CD4-positive, alpha-beta T cell (primary cell): ENCODE results near the gene PLXNA2. TPM values are rescaled to one million over a fixed set of nuclear protein-coding genes. Genes with fewer than 3 reads are reported as not detected.

Source experiments
- ATAC-seq: fragments of 200-7000 bp; cut with Tn5 transposase; one replicate; pipeline ENCODE4 v1.10.0; 2022; ENCODE audit warnings: mild to moderate bottlenecking; ENCODE audit not compliant: poor library complexity
- CTCF ChIA-PET: fragments of 350-600 bp; sonication (Branson Sonifier 250); formaldehyde crosslinking; loops from one replicate; lab custom pipeline; 2021; ENCODE audit warnings: antibody characterized with exemption, inconsistent platforms; lab: Charles Lee
- POLR2A ChIA-PET: fragments of 350-600 bp; sonication (Branson Sonifier 250); formaldehyde crosslinking; loops from one replicate; lab custom pipeline; 2021; ENCODE audit warnings: antibody characterized with exemption, inconsistent platforms; lab: Charles Lee
- DNase-seq, 14 experiments: peaks; one replicate each; pipeline ENCODE4 v3.0.0-alpha.2; 2013 to 2020; ENCODE audit warnings: mixed read lengths in 2 of 14
- H3K27ac ChIP-seq, 2 donors: one replicate each; pipeline versions ENCODE4 v1.5.1 to v1.7.0; 2013; ENCODE audit warnings: low read length in 2 of 2, low read depth in 1 of 2, mild to moderate bottlenecking in 1 of 2
- H3K27me3 ChIP-seq, 2 experiments: 1 replicate in 1 of 2; 2 replicates in 1 of 2; pipeline versions ENCODE4 v1.6.1 to v1.7.0; 2013; ENCODE audit warnings: low read length in 2 of 2, control low read depth in 1 of 2, mild to moderate bottlenecking in 1 of 2, moderate library complexity in 1 of 2; ENCODE audit not compliant: insufficient read depth in 2 of 2, control insufficient read depth in 1 of 2
- H3K36me3 ChIP-seq: one replicate; pipeline ENCODE4 v1.6.1; 2013; ENCODE audit warnings: low read length, control low read depth; ENCODE audit not compliant: insufficient read depth
- H3K4me1 ChIP-seq: one replicate; pipeline ENCODE4 v1.6.1; 2013; ENCODE audit warnings: low read length, control low read depth; ENCODE audit not compliant: insufficient read depth
- H3K4me3 ChIP-seq: one replicate; pipeline ENCODE4 v1.5.1; 2013; ENCODE audit warnings: mild to moderate bottlenecking, low read length, moderate library complexity
- H3K9me3 ChIP-seq, 2 experiments: 1 replicate in 1 of 2; 2 replicates in 1 of 2; pipeline versions ENCODE4 v1.6.1 to v1.7.0; 2013; ENCODE audit warnings: low read length in 2 of 2, mild to moderate bottlenecking in 2 of 2, control low read depth in 1 of 2, moderate library complexity in 1 of 2; ENCODE audit not compliant: control insufficient read depth in 1 of 2, insufficient read depth in 1 of 2
- H3K27ac Mint-ChIP-seq: one replicate; pipeline ENCODE4 v1.8.0; 2020; ENCODE audit warnings: mixed read lengths
- H3K27me3 Mint-ChIP-seq: one replicate; pipeline ENCODE4 v1.8.0; 2021; ENCODE audit warnings: mixed read lengths
- H3K36me3 Mint-ChIP-seq: one replicate; pipeline ENCODE4 v1.8.0; 2021; ENCODE audit warnings: low read depth, mixed read lengths
- H3K4me1 Mint-ChIP-seq: one replicate; pipeline ENCODE4 v1.8.0; 2021; ENCODE audit warnings: low read depth, mixed read lengths
- H3K4me3 Mint-ChIP-seq: one replicate; pipeline ENCODE4 v1.8.0; 2020; ENCODE audit warnings: mild to moderate bottlenecking, mixed read lengths
- H3K9me3 Mint-ChIP-seq: one replicate; pipeline ENCODE4 v1.8.0; 2020; ENCODE audit warnings: mixed read lengths
- intact Hi-C, 2 experiments: fragments of 100-400 bp; cut with DNase I in 1 of 2; cut with micrococcal nuclease in 1 of 2; formaldehyde crosslinking; loops; one replicate each; pipeline versions ENCODE4 v1.15.1 to v1.9.0; 2023 to 2025; cut with DNase I, micrococcal nuclease
- total RNA-seq, 174 experiments: library from RNA in 2 of 174; stranded (reverse) in 2 of 174; gene quantifications; one replicate each; pipeline ENCODE4 v1.2.3 and lab custom pipeline; 2021 to 2026
- TF ChIP-seq, protein P1 (sequence below): fragments of 200-600 bp; IDR thresholded peaks from one replicate; pipeline ENCODE4 v1.8.0; 2022; ENCODE audit warnings: antibody characterized with exemption, mild to moderate bottlenecking

The PLXNA2 gene
- total RNA-seq, 2 experiments from 2014 or later: 0.75 to 0.77 TPM

GRCh38 chr1:208217781-208218180, 26.4 kb downstream of the PLXNA2 start:
- intact Hi-C loops: no loop called here
- ChIA-PET POLR2A (no interaction called here), CTCF (no interaction called here)
- DNase-seq (no peak), ATAC-seq (no peak)
- H3K27me3 Mint-ChIP-seq: peaks cover 9% of the 10 kb centered on the region
- H3K27ac Mint-ChIP-seq: no peak overlapping the region
- TF ChIP-seq, protein P1, sequence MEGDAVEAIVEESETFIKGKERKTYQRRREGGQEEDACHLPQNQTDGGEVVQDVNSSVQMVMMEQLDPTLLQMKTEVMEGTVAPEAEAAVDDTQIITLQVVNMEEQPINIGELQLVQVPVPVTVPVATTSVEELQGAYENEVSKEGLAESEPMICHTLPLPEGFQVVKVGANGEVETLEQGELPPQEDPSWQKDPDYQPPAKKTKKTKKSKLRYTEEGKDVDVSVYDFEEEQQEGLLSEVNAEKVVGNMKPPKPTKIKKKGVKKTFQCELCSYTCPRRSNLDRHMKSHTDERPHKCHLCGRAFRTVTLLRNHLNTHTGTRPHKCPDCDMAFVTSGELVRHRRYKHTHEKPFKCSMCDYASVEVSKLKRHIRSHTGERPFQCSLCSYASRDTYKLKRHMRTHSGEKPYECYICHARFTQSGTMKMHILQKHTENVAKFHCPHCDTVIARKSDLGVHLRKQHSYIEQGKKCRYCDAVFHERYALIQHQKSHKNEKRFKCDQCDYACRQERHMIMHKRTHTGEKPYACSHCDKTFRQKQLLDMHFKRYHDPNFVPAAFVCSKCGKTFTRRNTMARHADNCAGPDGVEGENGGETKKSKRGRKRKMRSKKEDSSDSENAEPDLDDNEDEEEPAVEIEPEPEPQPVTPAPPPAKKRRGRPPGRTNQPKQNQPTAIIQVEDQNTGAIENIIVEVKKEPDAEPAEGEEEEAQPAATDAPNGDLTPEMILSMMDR: no peak
- Histone ChIP-seq H3K27ac (no peak overlapping the region), H3K4me3 (no peak overlapping the region), H3K27me3 (no peaks in the 10 kb centered on the region), H3K36me3 (no peaks in the 10 kb centered on the region), H3K9me3 (no peaks in the 10 kb centered on the region), H3K4me1 (no peaks in the 10 kb centered on the region)
- H3K9me3 Mint-ChIP-seq: no peaks in the 10 kb centered on the region
- no peaks in the 10 kb centered on the region for H3K4me1 Mint-ChIP-seq
- no peak overlapping the region for H3K4me3 Mint-ChIP-seq
- no peaks in the 10 kb centered on the region for H3K36me3 Mint-ChIP-seq

DNA sequence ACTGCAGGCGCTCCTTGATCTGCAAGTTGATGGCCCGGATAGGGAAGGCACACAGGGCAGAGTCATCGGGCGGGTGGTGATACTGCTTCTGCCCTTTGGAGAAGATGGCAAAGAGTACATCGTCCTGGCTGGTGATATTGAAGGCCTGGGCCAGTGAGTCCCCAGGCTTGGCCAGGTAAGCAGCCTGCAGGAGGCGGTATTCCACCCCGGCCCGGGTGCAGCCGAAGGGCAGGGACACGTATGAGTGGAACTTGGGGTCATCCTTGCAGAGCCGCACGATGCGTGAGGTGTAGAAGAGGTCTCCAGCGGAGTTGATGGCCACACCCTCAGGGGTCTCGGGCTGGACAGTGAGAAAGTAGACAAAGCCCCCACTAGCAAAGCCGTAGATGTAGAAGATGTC, 27.4 kb downstream of the PLXNA2 start:
- POLR2A ChIA-PET: no interaction called here
- CTCF ChIA-PET: no interaction called here
- Mint-ChIP-seq H3K27ac (no peak overlapping the region), H3K36me3 (no peaks in the 10 kb centered on the region), H3K27me3 (peaks cover 9% of the 10 kb centered on the region), H3K4me1 (no peaks in the 10 kb centered on the region), H3K4me3 (no peak overlapping the region), H3K9me3 (no peaks in the 10 kb centered on the region)
- no peak overlapping the region for H3K27ac ChIP-seq
- no peak overlapping the region for H3K4me3 ChIP-seq
- no peak for ATAC-seq
- TF ChIP-seq, protein P1: no peak
- H3K27me3 ChIP-seq: no peaks in the 10 kb centered on the region
- no peaks in the 10 kb centered on the region for H3K36me3 ChIP-seq
- DNase-seq: no peak
- intact Hi-C loops: no loop called here
- no peaks in the 10 kb centered on the region for H3K4me1 ChIP-seq
- no peaks in the 10 kb centered on the region for H3K9me3 ChIP-seq

- intact Hi-C loops: no loop called here
- ChIA-PET CTCF (no interaction called here), POLR2A (no interaction called here)
- no peaks in the 10 kb centered on the region for H3K36me3 Mint-ChIP-seq
- H3K27ac Mint-ChIP-seq: no peak overlapping the region
- H3K27me3 ChIP-seq: no peaks in the 10 kb centered on the region
- ATAC-seq (no peak), DNase-seq (no peak)
- no peaks in the 10 kb centered on the region for H3K4me1 ChIP-seq
- no peak overlapping the region for H3K27ac ChIP-seq
- no peaks in the 10 kb centered on the region for H3K9me3 ChIP-seq
- TF ChIP-seq, protein P1: no peak
- H3K4me3 ChIP-seq: no peak overlapping the region
- H3K27me3 Mint-ChIP-seq: peaks cover 9% of the 10 kb centered on the region
- H3K9me3 Mint-ChIP-seq: no peaks in the 10 kb centered on the region
- no peaks in the 10 kb centered on the region for H3K36me3 ChIP-seq
- H3K4me1 Mint-ChIP-seq: no peaks in the 10 kb centered on the region
- H3K4me3 Mint-ChIP-seq: no peak overlapping the region
These were observed 28.1 kb downstream of the PLXNA2 start for GRCh38 chr1:208216062-208216461.
